OCI-LY3 (cell line): ENCODE measurements around the gene RESP18.

Experiments used
- H2AFZ ChIP-seq: fragments of 200-600, 300-600 bp; shearing (Covaris generic); 2 replicates; pipeline ENCODE4 v1.6.0; 2014; ENCODE audit warnings: antibody characterized with exemption, low read depth, low read length
- H3K27ac ChIP-seq: fragments of 200-600, 300-600 bp; sonication (generic); 2 replicates; pipeline ENCODE4 v1.5.1; 2014; ENCODE audit warnings: mild to moderate bottlenecking, low read length, moderate library complexity, mixed read lengths
- H3K27me3 ChIP-seq: fragments of 200-600, 300-600 bp; sonication (generic); 2 replicates; pipeline ENCODE4 v1.6.1; 2014; ENCODE audit warnings: low read depth, low read length, mixed read lengths
- H3K36me3 ChIP-seq: fragments of 200-600, 300-600 bp; sonication (generic); replicated peaks from 2 replicates; pipeline ENCODE3; 2014; ENCODE audit warnings: low read depth, low read length, mixed read lengths
- H3K4me1 ChIP-seq: fragments of 300-600, 200-600 bp; sonication (generic); 2 replicates; pipeline ENCODE4 v1.6.1; 2014; ENCODE audit warnings: low read length, mixed read lengths
- H3K4me2 ChIP-seq: fragments of 200-600, 300-600 bp; sonication (generic); 2 replicates; pipeline ENCODE4 v1.6.1; 2014; ENCODE audit warnings: low read length, mixed read lengths
- H3K4me3 ChIP-seq: fragments of 300-600, 200-600 bp; sonication (generic); 2 replicates; pipeline ENCODE4 v1.5.1; 2014; ENCODE audit warnings: antibody characterized with exemption, mild to moderate bottlenecking, low read length, moderate library complexity
- H3K79me2 ChIP-seq: fragments of 300-600, 200-600 bp; shearing (Covaris generic); 2 replicates; pipeline ENCODE4 v1.6.1; 2014; ENCODE audit warnings: mild to moderate bottlenecking, low read length, mixed read lengths
- H3K9ac ChIP-seq: fragments of 300-600, 200-600 bp; shearing (Covaris generic); 2 replicates; pipeline ENCODE4 v1.6.0; 2014; ENCODE audit warnings: mild to moderate bottlenecking, low read length, moderate library complexity
- H3K9me3 ChIP-seq: fragments of 200-600, 300-600 bp; shearing (Covaris generic); 2 replicates; pipeline ENCODE4 v1.6.1; 2014; ENCODE audit warnings: low read length, mixed read lengths; ENCODE audit not compliant: insufficient read depth
- H4K20me1 ChIP-seq: fragments of 200-600, 300-600 bp; sonication (generic); 2 replicates; pipeline ENCODE4 v1.6.1; 2016; ENCODE audit warnings: low read length, mixed read lengths; ENCODE audit not compliant: insufficient read depth
- CTCF ChIP-seq: fragments of 200-600, 300-600 bp; sonication (generic); IDR thresholded peaks from 2 replicates; pipeline ENCODE4 v1.5.1; 2014; ENCODE audit warnings: antibody characterized with exemption, low read length, low read depth
- EZH2phosphoT487 ChIP-seq: fragments of 200-600 bp; shearing (Covaris generic); IDR thresholded peaks from 2 replicates; pipeline ENCODE4 v1.6.1; 2018; ENCODE audit warnings: antibody characterized with exemption, mixed run types, low read depth

RESP18 gene

GRCh38 chr2:219291394-219291793, 41.1 kb downstream of the RESP18 start:
- Histone ChIP-seq H3K9ac (no peak overlapping the region), H2AFZ (no peak overlapping the region), H3K27ac (no peak overlapping the region), H3K4me2 (no peak overlapping the region), H3K36me3 (no peaks in the 10 kb centered on the region), H3K27me3 (0 out of 2 replicates have a peak, but pooled peaks cover 4% of the 10 kb centered on the region), H3K79me2 (no peaks in the 10 kb centered on the region), H3K4me3 (no peak overlapping the region), H3K9me3 (no peaks in the 10 kb centered on the region), H3K4me1 (peaks cover 6% of the 10 kb centered on the region; the same call in 1 of the 2 replicates), H4K20me1 (no peaks in the 10 kb centered on the region)
- no peak for TF ChIP-seq EZH2phosphoT487
- TF ChIP-seq CTCF, result no peak

DNA sequence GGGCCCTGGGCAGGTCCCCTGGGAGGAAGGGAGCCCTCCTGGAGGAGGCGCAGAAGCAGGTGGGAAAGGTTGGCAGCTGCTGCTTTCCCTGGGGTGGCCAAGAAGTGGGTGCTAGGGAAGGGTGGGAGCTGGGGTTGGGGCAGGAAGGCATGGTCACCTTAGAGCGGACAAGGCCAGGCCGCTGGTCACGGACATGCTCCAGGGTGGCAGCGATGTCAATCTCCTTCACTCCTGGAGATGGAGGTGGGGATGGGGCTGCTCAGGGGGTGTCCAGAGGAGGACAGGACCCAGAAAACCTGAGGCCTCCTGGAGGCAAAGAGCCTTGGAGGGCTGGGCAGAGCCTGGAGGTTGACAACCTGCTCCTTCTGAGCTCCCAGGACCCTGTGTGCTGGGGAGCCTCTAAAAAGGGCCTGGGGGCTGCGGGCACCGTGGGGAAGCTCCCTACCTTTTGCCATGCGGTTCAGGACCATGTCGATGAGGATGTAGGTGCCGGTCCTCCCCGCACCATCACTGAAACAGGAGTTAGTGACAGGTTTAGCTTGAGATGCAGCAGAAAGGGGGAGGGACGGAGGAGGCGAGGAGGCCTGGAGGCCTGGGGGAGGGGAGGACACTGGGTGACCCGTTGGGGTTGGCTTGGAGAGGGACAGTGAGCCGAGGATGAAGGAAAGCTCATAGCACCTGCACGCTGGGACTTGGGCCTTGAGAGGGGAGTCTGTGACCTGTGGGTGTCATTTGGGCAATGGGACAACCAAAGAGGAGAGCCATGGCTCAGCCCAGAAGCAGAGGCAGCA, 42.0 kb downstream of the RESP18 start:
- peaks cover 6% of the 10 kb centered on the region; the same call in 1 of the 2 replicates for H3K4me1 ChIP-seq
- H3K36me3 ChIP-seq, result no peaks in the 10 kb centered on the region
- H3K79me2 ChIP-seq, result no peaks in the 10 kb centered on the region
- no peak for TF ChIP-seq EZH2phosphoT487
- TF ChIP-seq CTCF, result no peak
- H3K27ac ChIP-seq, result no peak overlapping the region
- H4K20me1 ChIP-seq, result no peaks in the 10 kb centered on the region
- H3K4me3 ChIP-seq, result no peak overlapping the region
- no peak overlapping the region for H2AFZ ChIP-seq
- no peak overlapping the region for H3K4me2 ChIP-seq
- no peaks in the 10 kb centered on the region for H3K9me3 ChIP-seq
- H3K9ac ChIP-seq, result no peak overlapping the region
- H3K27me3 ChIP-seq, result 0 out of 2 replicates have a peak, but pooled peaks cover 3% of the 10 kb centered on the region

DNA sequence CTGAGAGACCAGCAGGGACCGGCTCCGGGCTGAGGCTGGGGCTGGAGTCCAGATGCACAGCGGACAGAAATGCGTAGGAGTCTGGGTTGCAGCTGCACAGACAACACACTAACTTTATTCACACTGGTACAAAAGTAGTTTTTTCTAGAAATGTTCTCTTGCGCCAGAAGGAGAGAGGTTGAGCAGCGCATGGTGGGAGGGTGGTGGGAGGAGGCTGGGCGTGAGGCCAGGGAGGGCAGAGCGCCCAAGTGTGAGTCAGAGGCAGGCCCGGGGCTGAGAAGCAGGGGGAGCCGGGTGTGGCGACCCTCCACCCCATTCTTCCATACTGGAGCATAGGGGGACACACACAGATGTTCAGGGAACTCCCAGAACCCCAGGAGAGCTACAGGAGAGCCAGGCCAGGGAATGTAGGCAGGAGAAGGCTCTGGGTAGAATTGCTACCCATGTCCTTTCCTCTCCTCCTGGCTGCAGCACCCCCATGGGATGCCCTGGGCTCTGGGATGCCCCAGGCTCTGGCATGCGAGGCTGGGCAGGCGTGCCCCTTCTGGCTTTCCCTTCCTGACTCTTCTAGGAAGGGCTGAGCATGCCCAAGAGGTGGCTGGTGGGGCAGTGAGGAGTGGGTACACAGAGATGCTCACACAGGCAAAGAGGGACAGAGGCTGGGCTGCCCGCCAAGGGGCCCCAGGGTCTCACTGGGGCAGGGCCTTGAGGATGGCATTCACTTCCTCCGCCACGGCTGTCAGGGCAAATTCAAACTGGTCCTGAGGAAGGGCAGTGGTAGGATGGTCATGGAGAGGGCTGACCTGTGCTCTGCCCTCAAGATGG, 42.8 kb downstream of the RESP18 start:
- no peaks in the 10 kb centered on the region for H3K36me3 ChIP-seq
- no peak overlapping the region for H2AFZ ChIP-seq
- H3K9me3 ChIP-seq, result no peaks in the 10 kb centered on the region
- H3K4me1 ChIP-seq, result no peaks in the 10 kb centered on the region
- H3K27me3 ChIP-seq, result no peaks in the 10 kb centered on the region
- no peak overlapping the region for H3K4me2 ChIP-seq
- no peak overlapping the region for H3K9ac ChIP-seq
- H3K79me2 ChIP-seq, result no peaks in the 10 kb centered on the region
- H4K20me1 ChIP-seq, result no peaks in the 10 kb centered on the region
- no peak overlapping the region for H3K27ac ChIP-seq
- no peak overlapping the region for H3K4me3 ChIP-seq
- TF ChIP-seq CTCF, result no peak
- TF ChIP-seq EZH2phosphoT487, result no peak

- no peaks in the 10 kb centered on the region for H3K9me3 ChIP-seq
- H3K79me2 ChIP-seq, result no peaks in the 10 kb centered on the region
- H3K4me3 ChIP-seq, result no peak overlapping the region
- H3K27ac ChIP-seq, result no peak overlapping the region
- H3K27me3 ChIP-seq, result no peaks in the 10 kb centered on the region
- H3K4me1 ChIP-seq, result no peaks in the 10 kb centered on the region
- no peak overlapping the region for H3K4me2 ChIP-seq
- no peaks in the 10 kb centered on the region for H4K20me1 ChIP-seq
- H3K9ac ChIP-seq, result no peak overlapping the region
- TF ChIP-seq CTCF (no peak), EZH2phosphoT487 (no peak)
- no peak overlapping the region for H2AFZ ChIP-seq
- H3K36me3 ChIP-seq, result no peaks in the 10 kb centered on the region
Measured at GRCh38 chr2:219289195-219289536, 43.4 kb downstream of the RESP18 start.
